ENCODE results near the gene BRD3OS. TPM values are rescaled to one million over a fixed set of nuclear protein-coding genes. Genes with fewer than 3 reads are reported as not detected.

BRD3OS gene
- total and polyA plus RNA-seq, 2 of the 13 experiments (the other 11 are each of a cell fraction or from before 2014, with no cell fraction given), result 4.9 to 5.7 TPM

GRCh38 chr9:133990366-133991213 is 34.7 kb upstream of the BRD3OS start (continued):
- TF ChIP-seq ATF7 (IDR thresholded peaks at IDR 0.05) (no peak), ATF7 (CRISPR knock-in tag; IDR thresholded peaks at IDR 0.05) (peak; percentile 54; the same call in 1 of the 2 replicates), MAFK (conservative IDR thresholded peaks at IDR 0.05 in 1 of 2, IDR thresholded peaks at IDR 0.05 in 1 of 2; ENCODE audit: low read length in 2 of 2) (no peak), RFX1 (IDR thresholded peaks at IDR 0.05) (peak; percentile 76), ZNF501 (CRISPR knock-in tag; IDR thresholded peaks at IDR 0.05) (0 out of 2 replicates have a peak, but pooled peaks have one; percentile 48), HMG20B (CRISPR knock-in tag; conservative IDR thresholded peaks at IDR 0.05) (no peak), THAP11 (CRISPR knock-in tag; IDR thresholded peaks at IDR 0.05) (peak; percentile 66), HOXD1 (CRISPR knock-in tag; IDR thresholded peaks at IDR 0.05) (no peak), ZNF562 (CRISPR knock-in tag; IDR thresholded peaks at IDR 0.05; ENCODE audit: borderline replicate concordance) (no peak), PRMT3 (CRISPR knock-in tag; IDR thresholded peaks at IDR 0.05; ENCODE audit: borderline replicate concordance, low read depth) (no peak), HNRNPUL1 (IDR thresholded peaks at IDR 0.05; ENCODE audit: low read depth, low read length) (no peak), MTF1 (CRISPR knock-in tag; IDR thresholded peaks at IDR 0.05) (no peak), FLYWCH1 (CRISPR knock-in tag; IDR thresholded peaks at IDR 0.05) (no peak), STAG1 (CRISPR knock-in tag; IDR thresholded peaks at IDR 0.05) (peak; percentile 4), FOSL2 (CRISPR knock-in tag; IDR thresholded peaks at IDR 0.05) (peak; percentile 96), TGIF2 (CRISPR knock-in tag; IDR thresholded peaks at IDR 0.05) (peak; percentile 85; the same call in 1 of the 2 replicates), PHF21A (CRISPR knock-in tag; IDR thresholded peaks at IDR 0.05) (peak; percentile 76), TARDBP (CRISPR knock-in tag; IDR thresholded peaks at IDR 0.05) (peak; percentile 66; the same call in 1 of the 2 replicates), ZSCAN29 (CRISPR knock-in tag; conservative IDR thresholded peaks at IDR 0.05) (no peak), ZNF547 (CRISPR knock-in tag; IDR thresholded peaks at IDR 0.05) (no peak), TFDP1 (CRISPR knock-in tag; IDR thresholded peaks at IDR 0.05; ENCODE audit: borderline replicate concordance) (peak; percentile 51; the same call in 1 of the 2 replicates), ZNF660 (CRISPR knock-in tag; IDR thresholded peaks at IDR 0.05; ENCODE audit: borderline replicate concordance, low read depth) (no peak), ARHGAP35 (CRISPR knock-in tag; IDR thresholded peaks at IDR 0.05; ENCODE audit: borderline replicate concordance) (no peak; the same call in 1 of the 2 replicates), RFX3 (CRISPR knock-in tag; IDR thresholded peaks at IDR 0.05) (peak; percentile 82), ARNT (IDR thresholded peaks at IDR 0.05) (no peak)
- TF ChIP-seq, protein P1, sequence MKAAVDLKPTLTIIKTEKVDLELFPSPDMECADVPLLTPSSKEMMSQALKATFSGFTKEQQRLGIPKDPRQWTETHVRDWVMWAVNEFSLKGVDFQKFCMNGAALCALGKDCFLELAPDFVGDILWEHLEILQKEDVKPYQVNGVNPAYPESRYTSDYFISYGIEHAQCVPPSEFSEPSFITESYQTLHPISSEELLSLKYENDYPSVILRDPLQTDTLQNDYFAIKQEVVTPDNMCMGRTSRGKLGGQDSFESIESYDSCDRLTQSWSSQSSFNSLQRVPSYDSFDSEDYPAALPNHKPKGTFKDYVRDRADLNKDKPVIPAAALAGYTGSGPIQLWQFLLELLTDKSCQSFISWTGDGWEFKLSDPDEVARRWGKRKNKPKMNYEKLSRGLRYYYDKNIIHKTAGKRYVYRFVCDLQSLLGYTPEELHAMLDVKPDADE (CRISPR knock-in tag; IDR thresholded peaks at IDR 0.05), result no peak
